Stimulated activated CD4-positive, alpha-beta T cell treated with anti-CD3 and anti-CD28 coated beads, Interleukin-12 subunit alpha, Interleukin-12 subunit beta, amount 100 ng/mL, for 24 hours (primary cell): ENCODE data around the gene FLT3.
"Not testable (repeated sequence)": the region's sequence is repeated elsewhere in the genome, so short reads cannot be mapped to it uniquely, and the experiment has no call there.

Experiments used
- DNase-seq, 2 experiments: peaks; one replicate each; pipeline ENCODE4 v3.0.0-alpha.2; 2020; ENCODE audit warnings: low read depth in 2 of 2

Gene FLT3

GRCh38 chr13:27972478-27972820 is 127.9 kb downstream of the FLT3 start:
- DNase-seq, result no peak

- no peak for DNase-seq
These were observed 128.4 kb downstream of the FLT3 start for GRCh38 chr13:27971776-27972477.

- no peak for DNase-seq
These were observed 129.1 kb downstream of the FLT3 start for GRCh38 chr13:27971236-27971645.

- no peak for DNase-seq
These were observed 129.8 kb downstream of the FLT3 start for GRCh38 chr13:27970382-27971235.

DNA sequence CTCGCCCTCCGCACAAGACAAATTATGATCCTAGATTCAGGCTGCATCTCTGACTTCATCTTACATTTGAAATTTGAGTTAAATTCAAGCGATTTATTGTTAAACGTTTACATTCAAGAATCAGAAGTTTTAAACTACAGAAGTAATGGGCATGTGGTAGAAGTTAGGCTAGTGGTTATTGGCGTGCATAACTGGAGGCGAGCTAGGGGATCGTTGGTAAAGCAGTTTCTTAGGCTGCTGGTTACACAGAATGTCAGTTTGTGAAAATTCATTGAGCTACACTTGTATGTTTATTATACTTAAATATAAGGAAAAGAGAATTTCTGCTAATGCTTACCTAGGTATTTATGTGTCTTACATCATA is 130.5 kb downstream of the FLT3 start:
- DNase-seq, result no peak

DNA sequence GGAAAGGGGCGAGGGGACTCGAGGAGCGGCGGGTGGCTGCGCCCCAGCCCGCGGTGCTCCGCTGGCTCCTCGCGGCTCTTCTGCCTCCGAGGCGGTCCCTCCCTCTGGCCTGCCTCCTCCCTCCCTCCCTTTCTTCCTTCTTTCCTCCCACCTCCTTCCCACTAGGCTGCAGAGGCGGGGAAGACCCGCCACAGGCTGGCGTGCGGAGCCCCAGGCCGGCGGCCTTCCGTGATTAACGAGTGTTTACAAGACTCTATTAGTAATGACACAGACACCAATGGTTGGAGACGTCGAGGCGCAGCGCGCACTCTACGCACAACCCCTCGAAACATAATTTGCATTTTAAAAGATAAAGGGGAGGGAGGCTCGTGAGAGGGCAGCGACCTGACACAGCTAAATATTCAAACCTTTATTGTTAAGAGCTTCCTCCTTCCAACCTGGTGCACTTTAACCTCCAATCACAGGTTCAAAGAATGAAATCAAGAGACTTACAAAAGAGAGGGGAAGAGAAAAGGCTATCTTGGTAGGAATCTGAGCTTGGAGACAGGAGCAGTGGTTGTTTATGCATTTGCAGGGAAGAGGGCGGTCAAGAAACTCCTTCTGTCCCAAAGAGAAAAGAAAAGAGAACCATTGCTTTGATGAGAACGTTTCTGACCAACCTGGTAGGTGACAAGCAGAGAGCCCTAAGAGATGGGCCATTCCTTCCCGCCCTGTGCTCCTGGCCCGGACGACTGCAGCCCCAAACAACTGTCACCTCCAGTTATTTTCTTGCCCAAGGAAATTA is 131.1 kb downstream of the FLT3 start, which contains the start of gene CDX2:
CDX2 (minus strand) TSS at position 234 of the 784 bp plus-strand sequence. CDS start 309 bp downstream, outside the sequence.
- DNase-seq, result no peak

DNA sequence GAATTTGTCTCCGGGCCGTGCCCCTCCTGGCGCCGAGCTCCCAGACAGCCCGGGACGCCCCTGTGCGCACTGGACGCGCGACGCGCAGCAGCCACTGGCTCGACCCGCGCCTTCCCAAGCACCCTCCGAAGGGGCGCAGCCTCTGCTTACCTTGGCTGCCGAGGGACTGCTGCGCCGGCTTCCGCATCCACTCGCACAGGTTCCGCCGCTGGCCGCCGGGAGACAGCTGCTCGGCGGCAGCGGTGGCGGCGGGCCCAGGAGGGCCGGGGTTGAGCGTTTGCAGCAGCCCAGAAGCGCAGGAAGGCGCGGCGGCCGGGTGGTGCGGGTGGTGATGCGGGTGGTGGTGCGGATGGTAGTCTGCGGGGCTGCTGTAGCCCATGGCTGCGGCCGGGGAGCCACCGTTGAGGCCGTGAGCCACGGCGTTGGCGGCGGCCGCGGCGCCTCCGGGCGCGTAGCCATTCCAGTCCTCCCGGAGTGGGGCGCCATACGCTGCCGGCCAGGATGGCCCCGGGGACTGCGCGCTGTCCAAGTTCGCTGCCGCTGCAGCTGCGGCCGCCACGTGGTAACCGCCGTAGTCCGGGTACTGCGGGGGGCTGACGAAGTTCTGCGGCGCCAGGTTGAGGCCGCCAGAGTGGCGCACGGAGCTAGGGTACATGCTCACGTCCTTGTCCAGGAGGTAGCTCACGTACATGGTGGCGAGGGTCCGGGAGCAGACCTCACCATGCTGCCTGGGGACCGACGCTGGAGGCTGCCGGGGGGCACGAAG is 131.9 kb downstream of the FLT3 start:
- DNase-seq, result no peak

DNA sequence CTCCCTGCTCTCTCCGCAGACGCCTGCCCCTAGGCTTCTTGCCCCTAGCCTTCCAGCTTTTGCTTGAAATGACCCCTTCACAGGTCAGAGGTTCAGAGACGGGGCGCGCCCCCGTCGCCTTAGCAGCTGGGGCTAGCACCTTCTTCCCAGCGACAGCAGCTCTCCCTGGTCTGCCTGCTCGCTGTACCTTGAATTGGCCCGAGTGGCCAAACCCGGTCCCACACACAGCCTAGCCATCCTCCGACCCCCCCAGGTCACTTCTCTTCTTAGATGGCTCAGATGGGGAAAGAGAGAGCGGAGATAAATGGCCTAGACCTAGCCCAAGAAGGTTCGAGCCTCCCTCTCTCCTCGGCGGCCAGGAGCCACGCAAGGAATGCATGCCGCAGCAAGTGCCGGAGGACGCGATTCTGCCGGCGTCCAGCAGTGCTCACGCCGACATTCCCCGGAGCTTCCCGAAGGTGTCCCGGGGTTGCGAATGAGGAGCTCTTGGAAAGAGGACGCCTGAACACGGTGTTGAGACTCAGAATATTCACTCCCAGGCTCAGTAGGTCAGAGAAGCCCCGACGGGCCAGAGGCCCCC is 132.6 kb downstream of the FLT3 start:
- DNase-seq, result no peak

- no peak for DNase-seq
These were observed 133.1 kb downstream of the FLT3 start for GRCh38 chr13:27967203-27967735.

DNA sequence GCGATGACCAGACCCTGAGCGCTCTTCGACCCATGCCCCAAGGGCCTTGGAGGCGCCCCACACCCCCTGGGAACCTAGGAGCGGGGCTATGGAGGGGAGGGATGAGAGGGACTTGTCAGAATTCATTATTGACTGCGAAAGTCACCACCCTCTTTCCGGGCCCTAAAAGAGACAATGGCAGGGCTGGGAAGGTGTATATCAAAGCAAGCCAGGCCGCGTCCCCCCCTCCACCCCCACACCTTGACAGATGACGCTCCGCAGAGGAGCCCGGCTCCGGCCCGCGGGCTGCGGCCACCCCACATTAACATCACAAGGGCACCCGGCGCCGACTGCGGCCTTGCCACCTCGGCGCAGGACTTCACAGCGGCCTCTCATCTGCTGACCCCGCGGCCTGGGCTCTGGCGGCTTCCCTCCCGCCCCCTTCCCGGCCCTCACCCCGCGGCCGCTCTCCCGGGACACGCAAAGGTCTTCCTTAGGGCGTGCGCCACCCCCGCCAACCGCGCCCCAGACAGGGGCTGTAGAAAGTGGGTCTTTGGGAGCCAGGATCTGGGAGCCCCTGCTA is 133.7 kb downstream of the FLT3 start:
- no peak for DNase-seq

DNA sequence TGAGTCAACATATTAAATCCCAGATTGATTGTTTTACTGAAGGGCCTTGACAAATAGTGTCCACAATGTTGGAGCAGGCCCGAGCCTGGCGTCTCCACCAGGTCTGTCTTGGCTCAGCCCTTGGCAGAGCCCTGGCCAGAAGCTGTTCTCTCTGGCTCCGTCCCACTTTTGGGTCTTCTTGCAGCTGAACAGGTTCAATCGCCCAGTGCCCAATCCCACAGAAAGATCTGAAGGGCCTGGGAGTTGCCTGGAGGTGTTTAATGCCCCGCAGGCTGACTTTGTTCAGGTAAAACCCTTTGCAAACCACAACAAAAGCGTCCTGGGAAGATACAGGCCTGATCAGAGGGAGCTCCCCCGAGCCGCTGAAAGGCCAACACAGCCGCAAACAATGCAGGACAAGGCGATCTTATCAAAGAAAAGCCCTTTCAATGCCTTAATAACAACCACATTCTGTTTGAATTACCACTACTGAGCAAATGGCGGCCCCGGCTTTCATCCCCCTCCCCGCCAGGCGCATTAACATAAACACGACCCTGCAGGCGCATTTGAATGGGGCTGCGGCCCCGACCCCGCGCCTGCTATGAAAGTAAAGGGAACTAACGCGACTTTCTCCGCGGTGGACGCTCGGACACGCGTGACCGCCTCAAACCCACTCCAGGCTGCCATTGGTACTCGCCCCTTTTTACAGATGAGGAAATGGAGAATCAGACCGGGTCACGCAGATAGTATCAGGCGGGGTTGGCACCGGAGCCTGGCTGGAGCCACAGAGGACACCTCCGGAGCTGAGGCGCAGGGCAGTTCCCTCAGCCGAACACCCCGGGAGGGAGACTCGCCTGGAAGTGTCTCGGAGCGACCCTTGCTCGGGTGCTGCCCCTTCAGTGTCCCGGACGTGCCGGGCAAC is 134.4 kb downstream of the FLT3 start:
- no peak for DNase-seq

DNA sequence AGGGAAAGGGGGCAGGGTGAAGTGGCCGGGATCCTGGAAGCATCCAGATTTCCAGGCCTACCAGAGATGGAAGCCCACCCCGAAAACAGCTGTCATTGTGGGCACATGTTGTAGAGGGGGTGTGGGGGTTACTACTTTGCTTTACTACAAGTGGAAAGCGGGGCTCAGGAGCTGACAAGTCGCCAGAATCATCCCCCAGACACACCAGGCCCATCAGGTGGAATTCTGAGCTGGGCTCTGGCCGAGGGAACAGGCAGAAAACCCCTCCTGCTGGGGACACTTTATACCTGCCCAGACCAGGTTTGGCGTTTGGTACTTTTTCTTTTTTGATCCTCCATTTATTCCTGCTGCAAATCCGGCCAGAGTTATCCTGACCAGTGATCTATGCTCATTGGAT is 135.0 kb downstream of the FLT3 start:
- DNase-seq, result no peak

GRCh38 chr13:27964741-27965323 is 135.5 kb downstream of the FLT3 start:
- DNase-seq, result no peak

DNA sequence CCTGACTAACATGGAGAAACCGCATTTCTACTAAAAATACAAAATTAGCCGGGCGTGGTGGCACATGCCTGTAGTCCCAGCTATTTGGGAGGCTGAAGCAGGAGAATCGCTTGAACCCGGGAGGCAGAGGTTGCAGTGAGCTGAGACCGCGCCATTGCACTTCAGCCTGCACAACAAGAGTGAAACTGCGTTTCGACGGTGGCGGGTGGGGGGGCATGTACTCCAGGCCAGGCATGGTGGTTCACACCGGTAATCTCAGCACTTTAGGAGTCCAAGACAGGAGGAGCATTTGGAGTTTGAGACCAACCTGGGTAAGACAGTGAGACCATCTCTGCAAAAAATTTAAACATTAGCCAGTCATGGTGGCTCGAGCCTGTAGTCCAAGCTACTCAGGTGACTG is 136.2 kb downstream of the FLT3 start:
- DNase-seq, result not testable (repeated sequence)

DNA sequence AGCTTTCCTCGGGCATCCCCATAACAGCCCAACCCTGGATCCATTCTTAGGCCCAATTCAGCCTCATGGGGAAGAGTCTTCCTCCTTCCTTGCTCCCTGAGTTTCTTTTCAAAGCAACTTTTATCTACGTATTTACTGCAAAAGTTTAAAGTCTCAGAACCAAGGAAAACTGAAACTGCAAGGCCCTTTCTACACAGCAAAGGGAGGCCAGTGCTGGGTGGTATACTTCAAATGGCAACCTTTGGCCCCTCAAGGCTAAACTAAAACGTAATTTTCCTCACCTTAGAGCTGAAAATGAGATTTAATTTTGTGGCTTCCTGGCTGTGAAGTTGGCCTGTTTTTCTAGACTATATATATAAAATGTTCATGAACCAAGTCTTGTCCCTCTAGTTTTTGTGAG is 136.9 kb downstream of the FLT3 start:
- no peak for DNase-seq

DNA sequence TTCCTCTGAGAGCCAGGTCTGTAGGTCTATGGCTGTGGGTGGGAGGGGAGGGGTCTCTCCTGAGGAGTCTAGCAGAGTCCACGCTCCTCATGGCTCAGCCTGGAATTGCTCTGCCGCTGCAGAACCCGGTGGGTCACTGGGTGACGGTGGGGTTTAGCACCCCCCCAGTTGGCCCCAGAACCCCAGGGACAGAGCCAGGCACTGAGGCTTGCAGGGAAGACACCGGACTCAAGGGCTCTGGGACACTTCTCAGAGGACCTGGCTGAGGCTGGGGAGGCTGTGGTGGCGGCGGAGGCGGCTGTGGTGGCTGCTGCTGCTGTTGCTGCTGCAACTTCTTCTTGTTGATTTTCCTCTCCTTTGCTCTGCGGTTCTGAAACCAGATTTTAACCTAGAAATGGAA is 137.4 kb downstream of the FLT3 start:
- no peak for DNase-seq

GRCh38 chr13:27962128-27962841 is 138.1 kb downstream of the FLT3 start:
- DNase-seq, result no peak

DNA sequence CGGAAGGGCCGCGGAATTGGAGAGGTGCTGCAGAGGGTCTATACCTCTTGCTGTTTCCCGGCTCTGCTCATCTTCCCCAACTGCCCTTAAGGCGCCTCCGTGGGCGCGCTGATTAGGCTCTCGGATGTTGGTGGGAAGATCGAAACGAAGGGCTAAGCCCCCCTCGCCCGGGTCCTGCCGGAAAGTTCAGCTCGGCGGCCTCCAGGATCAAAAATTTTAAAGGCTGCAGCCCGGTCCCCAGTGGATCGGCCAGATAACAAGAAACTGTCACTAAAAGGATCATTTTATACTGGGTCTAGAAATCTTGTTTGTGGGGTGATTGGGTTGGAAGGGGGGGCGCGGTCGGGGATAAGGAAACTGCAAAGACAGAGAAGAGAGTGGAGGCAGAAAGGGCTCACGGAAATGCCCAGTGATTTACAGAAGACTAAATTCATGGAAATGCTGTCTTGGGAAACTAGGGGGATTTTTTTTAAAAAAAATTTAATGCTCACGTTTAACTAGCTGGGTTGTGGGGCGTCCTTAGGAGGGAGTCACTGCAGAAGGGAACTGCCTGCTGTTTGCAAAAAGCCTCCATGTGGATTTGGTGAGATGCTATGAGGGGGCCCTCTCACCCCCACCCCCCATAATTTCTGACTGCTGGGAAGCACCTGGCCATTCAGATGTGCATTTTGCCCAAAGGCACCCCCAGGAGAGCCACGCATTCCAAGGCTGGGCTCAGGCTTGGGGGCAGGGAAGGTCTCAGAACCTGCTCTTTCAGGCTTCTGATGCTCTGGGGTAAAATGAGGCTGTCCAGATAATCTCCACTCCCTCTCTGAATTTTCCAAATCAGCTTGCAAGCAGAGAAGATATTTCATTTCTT is 138.9 kb downstream of the FLT3 start:
- DNase-seq, result no peak
